ENCODE data around the gene TMEM168. TPM values are rescaled to one million over a fixed set of nuclear protein-coding genes. Genes with fewer than 3 reads are reported as not detected.
"Not testable (repeated sequence)": the region's sequence is repeated elsewhere in the genome, so short reads cannot be mapped to it uniquely, and the experiment has no call there.

The TMEM168 gene
- 16.5 and 18.4 TPM in 2 replicates for total RNA-seq (2014; rRNA removed; shearing (Covaris generic))

- peak; percentile 71 for DNase-seq (ENCODE audit: low spot score)
Observed at GRCh38 chr7:112789817-112790585, at the start of gene TMEM168. Gene TMEM168, minus strand, starts transcription at chr7:112790393. Its CDS starts 5,568 bp downstream, at chr7:112784825.

- DNase-seq (ENCODE audit: low spot score): not testable (repeated sequence)
Observed at GRCh38 chr7:112835928-112836327, 45.7 kb upstream of the TMEM168 start.

GRCh38 chr7:112833082-112833481, 42.9 kb upstream of the TMEM168 start:
- DNase-seq (ENCODE audit: low spot score): no peak

- no peak for DNase-seq (ENCODE audit: low spot score)
Observed at GRCh38 chr7:112830769-112831168, 40.6 kb upstream of the TMEM168 start.

- no peak for DNase-seq (ENCODE audit: low spot score)
Observed at GRCh38 chr7:112828696-112829095, 38.5 kb upstream of the TMEM168 start.

- no peak for DNase-seq (ENCODE audit: low spot score)
Observed at GRCh38 chr7:112821345-112821744, 31.2 kb upstream of the TMEM168 start.

GRCh38 chr7:112819536-112819935, 29.3 kb upstream of the TMEM168 start:
- DNase-seq (ENCODE audit: low spot score): no peak

GRCh38 chr7:112806156-112806555, 16.0 kb upstream of the TMEM168 start:
- no peak for DNase-seq (ENCODE audit: low spot score)

GRCh38 chr7:112802406-112802805, 12.2 kb upstream of the TMEM168 start:
- DNase-seq (ENCODE audit: low spot score): no peak

- no peak for DNase-seq (ENCODE audit: low spot score)
Observed at GRCh38 chr7:112800486-112800885, 10.3 kb upstream of the TMEM168 start.

GRCh38 chr7:112799448-112800120, 9.4 kb upstream of the TMEM168 start:
- DNase-seq (ENCODE audit: low spot score): no peak

GRCh38 chr7:112798274-112799159, 8.3 kb upstream of the TMEM168 start:
- no peak for DNase-seq (ENCODE audit: low spot score)

GRCh38 chr7:112796552-112796951, 6.4 kb upstream of the TMEM168 start:
- DNase-seq (ENCODE audit: low spot score): not testable (repeated sequence)

- no peak for DNase-seq (ENCODE audit: low spot score)
Observed at GRCh38 chr7:112792441-112792840, 2.2 kb upstream of the TMEM168 start.

- DNase-seq (ENCODE audit: low spot score): no peak
Observed at GRCh38 chr7:112791465-112792168, 1.4 kb upstream of the TMEM168 start.

GRCh38 chr7:112790586-112791003, 402 bp upstream of the TMEM168 start:
- DNase-seq (ENCODE audit: low spot score): no peak

- no peak for DNase-seq (ENCODE audit: low spot score)
Observed at GRCh38 chr7:112789453-112789816, 758 bp downstream of the TMEM168 start.

- no peak for DNase-seq (ENCODE audit: low spot score)
Observed at GRCh38 chr7:112788778-112789343, 1.3 kb downstream of the TMEM168 start.

GRCh38 chr7:112784603-112785002, 5.6 kb downstream of the TMEM168 start:
- DNase-seq (ENCODE audit: low spot score): no peak

GRCh38 chr7:112782498-112782897, 7.7 kb downstream of the TMEM168 start:
- no peak for DNase-seq (ENCODE audit: low spot score)

- DNase-seq (ENCODE audit: low spot score): no peak
Observed at GRCh38 chr7:112781558-112781957, 8.6 kb downstream of the TMEM168 start.

Data from H4 (cell line).